Astrocyte (in vitro differentiated cells and primary cell): ENCODE data around the gene SYNGR4.

Source experiments
- EZH2 ChIP-seq: IDR thresholded peaks from 2 replicates; pipeline ENCODE4 v1.6.1; 2012; ENCODE audit warnings: mild to moderate bottlenecking, low read length, inconsistent platforms; ENCODE audit not compliant: insufficient read depth
- TF ChIP-seq, protein P1 (sequence below): IDR thresholded peaks from 2 replicates; pipeline ENCODE4 v1.5.1; 2011; ENCODE audit warnings: low read depth, mild to moderate bottlenecking, inconsistent platforms, low read length, moderate library complexity; ENCODE audit not compliant: insufficient read depth

DNA sequence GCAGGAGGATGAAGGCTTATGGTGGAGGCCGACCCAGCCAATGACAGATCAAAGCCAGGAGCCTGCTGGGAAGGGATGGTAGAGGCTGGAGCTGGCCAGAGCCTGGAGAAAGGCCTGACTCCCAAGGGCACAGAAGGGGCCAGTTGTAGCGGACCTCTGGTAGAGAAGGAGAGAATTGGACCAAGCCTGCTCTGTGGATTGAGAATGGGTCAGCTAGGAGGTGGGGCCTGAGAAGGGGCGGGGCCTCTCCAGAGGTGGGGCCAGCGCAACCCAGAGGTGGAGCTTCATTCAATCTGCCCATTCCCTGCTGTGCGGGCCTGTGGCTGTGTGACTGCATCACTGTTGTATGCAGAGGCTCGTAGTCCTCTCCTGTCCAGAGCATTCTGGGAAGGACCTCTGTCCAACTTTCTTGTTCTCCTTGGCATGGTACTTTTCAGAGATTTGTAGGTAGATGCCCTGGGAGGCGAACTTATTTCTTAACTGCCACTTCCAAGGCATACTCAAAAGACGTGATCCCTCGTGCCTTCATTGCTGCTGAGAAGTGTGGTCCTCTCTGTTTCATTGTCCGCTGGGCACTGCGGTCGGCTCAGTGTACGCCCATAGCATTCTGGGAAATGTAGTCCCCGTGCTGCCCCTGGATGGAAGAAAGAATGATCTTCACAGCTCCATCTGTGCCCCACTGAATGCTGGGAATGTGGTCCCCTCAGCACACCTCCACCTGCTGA, 36.0 kb downstream of the SYNGR4 start:
- TF ChIP-seq, protein P1, sequence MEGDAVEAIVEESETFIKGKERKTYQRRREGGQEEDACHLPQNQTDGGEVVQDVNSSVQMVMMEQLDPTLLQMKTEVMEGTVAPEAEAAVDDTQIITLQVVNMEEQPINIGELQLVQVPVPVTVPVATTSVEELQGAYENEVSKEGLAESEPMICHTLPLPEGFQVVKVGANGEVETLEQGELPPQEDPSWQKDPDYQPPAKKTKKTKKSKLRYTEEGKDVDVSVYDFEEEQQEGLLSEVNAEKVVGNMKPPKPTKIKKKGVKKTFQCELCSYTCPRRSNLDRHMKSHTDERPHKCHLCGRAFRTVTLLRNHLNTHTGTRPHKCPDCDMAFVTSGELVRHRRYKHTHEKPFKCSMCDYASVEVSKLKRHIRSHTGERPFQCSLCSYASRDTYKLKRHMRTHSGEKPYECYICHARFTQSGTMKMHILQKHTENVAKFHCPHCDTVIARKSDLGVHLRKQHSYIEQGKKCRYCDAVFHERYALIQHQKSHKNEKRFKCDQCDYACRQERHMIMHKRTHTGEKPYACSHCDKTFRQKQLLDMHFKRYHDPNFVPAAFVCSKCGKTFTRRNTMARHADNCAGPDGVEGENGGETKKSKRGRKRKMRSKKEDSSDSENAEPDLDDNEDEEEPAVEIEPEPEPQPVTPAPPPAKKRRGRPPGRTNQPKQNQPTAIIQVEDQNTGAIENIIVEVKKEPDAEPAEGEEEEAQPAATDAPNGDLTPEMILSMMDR: no peak
- TF ChIP-seq EZH2: no peak
